Measurements from ENCODE around the gene FMNL2.

DNA sequence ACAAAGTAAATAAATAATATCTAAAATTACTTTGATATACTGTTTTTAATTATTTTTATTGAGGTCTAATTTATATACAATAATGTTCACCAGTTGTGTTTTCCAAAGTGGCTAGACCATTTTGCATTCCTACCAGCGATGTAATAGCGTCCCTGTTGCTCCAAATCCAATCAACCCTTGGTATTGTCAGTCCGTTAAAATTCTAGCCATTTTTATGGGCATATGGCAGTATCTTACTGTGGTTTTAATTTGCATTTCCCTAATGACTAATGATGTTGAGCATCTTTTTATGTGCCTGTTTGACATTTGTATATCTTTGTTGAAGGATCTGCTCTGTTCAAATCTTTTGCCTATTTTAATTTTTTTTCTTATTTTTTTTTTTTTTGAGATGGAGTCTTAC is 197.3 kb downstream of the FMNL2 start:
- TF ChIP-seq, protein P1, sequence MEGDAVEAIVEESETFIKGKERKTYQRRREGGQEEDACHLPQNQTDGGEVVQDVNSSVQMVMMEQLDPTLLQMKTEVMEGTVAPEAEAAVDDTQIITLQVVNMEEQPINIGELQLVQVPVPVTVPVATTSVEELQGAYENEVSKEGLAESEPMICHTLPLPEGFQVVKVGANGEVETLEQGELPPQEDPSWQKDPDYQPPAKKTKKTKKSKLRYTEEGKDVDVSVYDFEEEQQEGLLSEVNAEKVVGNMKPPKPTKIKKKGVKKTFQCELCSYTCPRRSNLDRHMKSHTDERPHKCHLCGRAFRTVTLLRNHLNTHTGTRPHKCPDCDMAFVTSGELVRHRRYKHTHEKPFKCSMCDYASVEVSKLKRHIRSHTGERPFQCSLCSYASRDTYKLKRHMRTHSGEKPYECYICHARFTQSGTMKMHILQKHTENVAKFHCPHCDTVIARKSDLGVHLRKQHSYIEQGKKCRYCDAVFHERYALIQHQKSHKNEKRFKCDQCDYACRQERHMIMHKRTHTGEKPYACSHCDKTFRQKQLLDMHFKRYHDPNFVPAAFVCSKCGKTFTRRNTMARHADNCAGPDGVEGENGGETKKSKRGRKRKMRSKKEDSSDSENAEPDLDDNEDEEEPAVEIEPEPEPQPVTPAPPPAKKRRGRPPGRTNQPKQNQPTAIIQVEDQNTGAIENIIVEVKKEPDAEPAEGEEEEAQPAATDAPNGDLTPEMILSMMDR (IDR thresholded peaks at IDR 0.05 in 4 of 5, conservative IDR thresholded peaks at IDR 0.05 in 1 of 5) = no peak
- no peak for TF ChIP-seq POLR2A (IDR thresholded peaks at IDR 0.05)

Data from gastrocnemius medialis (tissue), 4 donors.